GM12878 (cell line): ENCODE results near the gene DHRS7C. TPM values are rescaled to one million over a fixed set of nuclear protein-coding genes. Genes with fewer than 3 reads are reported as not detected.

ENCODE experiments used
- CREB1 ChIP-seq: IDR thresholded peaks from 2 replicates; pipeline ENCODE4 v1.6.1; 2012; ENCODE audit warnings: low read depth, mild to moderate bottlenecking, inconsistent platforms
- MTA3 ChIP-seq: IDR thresholded peaks from 2 replicates; pipeline ENCODE4 v1.6.1; 2012; ENCODE audit warnings: low read length, inconsistent platforms, borderline replicate concordance
- NR2C2 ChIP-seq: IDR thresholded peaks from 2 replicates; pipeline ENCODE4 v1.6.1; 2011; ENCODE audit warnings: borderline replicate concordance, low read depth; ENCODE audit not compliant: control insufficient read depth, insufficient read length
- RELA ChIP-seq: fragments of 450-650 bp; IDR thresholded peaks from 2 replicates; pipeline ENCODE4 v1.8.0; 2014; ENCODE audit warnings: borderline replicate concordance; ENCODE audit not compliant: partially characterized antibody
- STAT1 ChIP-seq: fragments of 450-650 bp; conservative IDR thresholded peaks from 2 replicates; pipeline ENCODE4 v1.6.1; 2014; ENCODE audit warnings: antibody characterized with exemption, mild to moderate bottlenecking
- TCF12 ChIP-seq: IDR thresholded peaks from 2 replicates; pipeline ENCODE4 v1.6.1; 2011; ENCODE audit warnings: low read depth, mild to moderate bottlenecking, low read length
- USF2 ChIP-seq: IDR thresholded peaks from 2 replicates; pipeline ENCODE4 v1.6.1; 2011; ENCODE audit warnings: low read depth, low read length, improper control_type of control experiment, borderline replicate concordance
- ZBTB11 ChIP-seq: fragments of 450-650 bp; formaldehyde crosslinking; IDR thresholded peaks from 2 replicates; pipeline ENCODE4 v1.5.0; 2022; ENCODE audit warnings: mild to moderate bottlenecking, missing genetic modification characterization
- ZSCAN29 ChIP-seq: fragments of 450-650 bp; IDR thresholded peaks from 2 replicates; pipeline ENCODE4 v1.6.1; 2017; ENCODE audit warnings: mild to moderate bottlenecking, moderate library complexity
- polyA plus RNA-seq, 11 experiments: library from polyadenylated mRNA; depleted of rRNA in 4 of 11; unstranded in 6 of 11; stranded (reverse) in 5 of 11; fragments of >200 nt; fragmentation: Nextera tagmentation in 4 of 11; fragmentation: Illumina TruSeq in 1 of 11; extraction: Ambion mirVana in 4 of 11; extraction: Trizol in 1 of 11; gene quantifications; 1 replicate in 1 of 11; 2 replicates in 10 of 11; pipeline versions ENCODE4 v1.2.1 to v1.2.3, GENCODE V29; 2011 to 2016; ENCODE audit warnings: inconsistent platforms in 2 of 11, missing spikeins in 2 of 11, low read depth in 1 of 11
- total RNA-seq, 4 experiments: library from RNA; depleted of rRNA in 3 of 4; stranded (reverse); fragments of >200 nt in 3 of 4; fragmentation: Illumina TruSeq in 1 of 4; extraction: Trizol in 1 of 4; gene quantifications; 2 replicates each; pipeline versions ENCODE4 v1.2.1 to v1.2.3, GENCODE V29; 2013 to 2021
- TF ChIP-seq, protein P1 (sequence below): fragments of 450-650 bp; IDR thresholded peaks from 2 replicates; pipeline ENCODE4 v1.6.1; 2016; ENCODE audit warnings: mild to moderate bottlenecking

Gene DHRS7C
- total and polyA plus RNA-seq, 10 of the 15 experiments (the other 5 are each of a cell fraction or from before 2014, with no cell fraction given): not detected

- TF ChIP-seq USF2 (no peak), CREB1 (no peak), TCF12 (no peak), NR2C2 (no peak), ZSCAN29 (no peak), STAT1 (no peak), ZBTB11 (CRISPR knock-in tag) (no peak), MTA3 (no peak), RELA (no peak)
- TF ChIP-seq, protein P1, sequence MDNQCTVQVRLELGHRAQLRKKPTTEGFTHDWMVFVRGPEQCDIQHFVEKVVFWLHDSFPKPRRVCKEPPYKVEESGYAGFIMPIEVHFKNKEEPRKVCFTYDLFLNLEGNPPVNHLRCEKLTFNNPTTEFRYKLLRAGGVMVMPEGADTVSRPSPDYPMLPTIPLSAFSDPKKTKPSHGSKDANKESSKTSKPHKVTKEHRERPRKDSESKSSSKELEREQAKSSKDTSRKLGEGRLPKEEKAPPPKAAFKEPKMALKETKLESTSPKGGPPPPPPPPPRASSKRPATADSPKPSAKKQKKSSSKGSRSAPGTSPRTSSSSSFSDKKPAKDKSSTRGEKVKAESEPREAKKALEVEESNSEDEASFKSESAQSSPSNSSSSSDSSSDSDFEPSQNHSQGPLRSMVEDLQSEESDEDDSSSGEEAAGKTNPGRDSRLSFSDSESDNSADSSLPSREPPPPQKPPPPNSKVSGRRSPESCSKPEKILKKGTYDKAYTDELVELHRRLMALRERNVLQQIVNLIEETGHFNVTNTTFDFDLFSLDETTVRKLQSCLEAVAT: no peak
Measured at GRCh38 chr17:9755083-9755482, 36.3 kb downstream of the DHRS7C start (continued).
